ENCODE results near the gene MRGPRG.
"Not testable (repeated sequence)": the region's sequence is repeated elsewhere in the genome, so short reads cannot be mapped to it uniquely, and the experiment has no call there.

MRGPRG gene

DNA sequence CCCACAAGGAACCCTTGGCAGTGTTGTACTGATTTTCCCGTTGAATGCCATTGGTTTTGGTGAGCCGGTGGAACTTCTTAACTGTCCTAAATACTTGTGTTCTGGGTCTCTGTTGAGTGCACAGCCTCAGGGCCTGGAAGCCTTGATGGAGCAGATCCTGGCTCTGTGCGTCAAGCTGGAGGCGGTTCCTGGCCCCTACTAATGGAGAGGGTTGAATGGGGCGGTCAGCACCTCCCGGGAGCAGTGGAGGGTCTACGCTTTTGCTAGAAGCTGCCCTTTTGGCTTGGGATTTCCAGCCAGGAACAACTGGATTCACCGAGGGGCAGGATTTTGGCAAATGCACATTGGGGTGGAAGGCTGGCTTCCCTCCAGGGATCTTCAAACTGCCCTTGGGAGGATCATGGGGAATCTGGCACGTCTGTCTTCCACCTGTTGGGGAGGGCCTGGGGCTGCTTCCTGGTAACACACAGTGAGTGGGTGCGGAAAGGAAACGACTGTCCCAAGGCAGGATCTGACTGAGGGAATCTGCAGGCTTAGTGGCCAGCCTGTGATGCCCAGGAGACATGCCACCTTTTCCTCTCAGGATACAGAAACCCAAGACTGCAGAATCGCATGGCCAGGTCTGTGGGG lies 46.6 kb downstream of the MRGPRG start:
- DNase-seq = no peak

GRCh38 chr11:3170756-3171650 lies 47.6 kb downstream of the MRGPRG start:
- DNase-seq = no peak

DNA sequence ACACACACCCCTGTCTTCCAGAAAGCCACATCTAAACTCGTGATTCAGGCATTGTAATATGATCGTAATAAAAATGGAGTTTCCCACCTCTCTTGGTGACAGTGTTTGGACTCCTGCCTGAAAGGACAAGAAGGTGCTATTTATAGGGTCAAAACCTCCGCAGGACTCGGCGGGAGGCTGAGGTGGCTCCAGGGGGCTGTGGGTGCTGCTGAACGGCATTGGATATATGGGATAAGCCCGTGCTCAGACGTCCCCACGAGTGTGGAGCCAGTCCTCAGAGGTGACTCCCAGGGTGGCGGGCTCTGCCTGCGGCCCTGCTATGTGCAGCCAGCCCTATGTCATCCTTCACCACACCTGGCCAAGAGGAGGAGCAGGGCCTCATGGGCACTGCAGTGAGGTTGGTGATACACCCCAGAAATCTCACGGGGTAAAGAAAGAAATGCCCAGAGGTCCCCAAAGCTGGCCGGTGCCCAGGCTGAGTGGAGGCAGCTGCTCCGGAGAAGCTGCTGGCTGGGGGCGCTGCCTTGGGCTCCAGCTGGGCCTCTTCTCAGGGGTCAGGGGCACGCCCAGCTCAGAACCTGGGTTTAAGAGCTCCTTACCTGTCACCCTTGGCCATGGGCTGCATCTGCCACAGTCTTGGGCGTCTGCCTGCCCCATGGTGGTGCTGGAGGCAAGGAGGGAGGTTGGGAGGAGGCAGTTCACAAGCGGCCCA lies 48.4 kb downstream of the MRGPRG start:
- DNase-seq = no peak

DNA sequence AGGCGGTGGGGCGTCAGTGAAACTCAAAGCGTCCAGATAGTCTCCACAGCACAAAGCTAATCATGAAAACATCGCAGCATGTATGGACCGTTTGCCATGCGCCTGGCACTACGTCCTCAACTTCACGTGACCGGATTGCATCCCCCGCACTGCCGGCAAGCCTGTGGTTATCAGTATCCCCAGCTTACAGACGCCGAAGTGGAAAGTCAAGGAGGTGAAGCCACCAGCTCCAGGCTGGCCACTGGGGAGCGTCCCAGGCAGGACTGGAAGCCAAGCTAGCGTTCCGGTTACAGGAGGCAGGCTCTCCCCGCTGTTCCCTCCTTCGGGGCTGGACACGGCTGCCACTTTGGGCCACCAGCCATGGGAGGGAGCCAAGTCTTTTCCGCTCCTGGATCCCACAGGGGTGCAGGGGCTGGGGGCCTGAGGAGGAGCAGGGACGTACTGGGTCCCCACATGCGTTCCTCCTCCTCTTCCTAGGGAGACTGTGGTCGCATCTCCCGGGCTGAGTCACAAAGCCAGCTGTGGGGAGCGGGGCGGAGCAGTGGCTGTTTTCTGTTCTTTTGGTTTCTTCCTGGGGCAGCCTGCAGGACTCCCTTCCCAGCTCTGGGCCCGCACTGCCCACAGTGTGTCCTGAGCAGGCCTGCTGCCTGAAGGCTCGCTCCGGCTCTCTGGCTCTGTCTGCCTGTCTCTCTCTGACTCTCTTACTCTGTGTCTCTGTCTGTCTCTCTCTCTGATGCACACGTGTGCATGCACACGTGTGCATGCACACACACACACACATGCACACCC lies 49.2 kb downstream of the MRGPRG start:
- DNase-seq = no peak

DNA sequence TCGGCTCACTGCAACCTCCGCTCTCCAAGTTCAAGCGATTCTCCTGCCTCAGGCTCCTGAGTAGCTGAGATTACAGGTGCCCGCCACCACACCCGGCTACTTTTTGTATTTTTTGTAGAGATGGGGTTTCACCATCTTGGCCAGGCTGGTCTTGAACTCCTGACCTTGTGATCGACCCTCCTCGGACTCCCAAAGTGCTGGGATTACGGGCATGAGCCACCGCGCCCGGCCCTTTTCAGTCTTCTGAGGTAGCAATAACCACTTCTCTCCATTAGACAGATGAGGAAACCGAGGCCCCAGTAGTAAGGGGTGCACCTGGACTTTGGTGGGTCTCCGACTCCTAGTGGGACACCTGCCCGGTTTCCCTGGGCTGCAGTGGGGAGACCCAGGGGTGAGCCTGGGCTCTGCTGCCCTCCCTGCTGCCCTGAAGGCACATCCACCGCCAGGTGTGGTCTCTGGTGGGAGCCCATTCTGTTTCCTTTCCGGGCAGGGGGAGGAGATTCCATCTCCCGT lies 49.8 kb downstream of the MRGPRG start:
- DNase-seq = not testable (repeated sequence)
